RWPE1 (cell line): ENCODE results near the gene COL9A3.
A peak's percentile ranks its signal among the peaks of the same experiment; 100 is the strongest.

ENCODE experiments used
- CTCF ChIA-PET: fragments of 350-600 bp; sonication (Branson Sonifier 250); formaldehyde crosslinking; extraction: SDS; loops from one replicate; lab custom pipeline; 2021; lab: Yijun Ruan, JAX
- POLR2A ChIA-PET: fragments of 400-600 bp; formaldehyde crosslinking; extraction: SDS; loops from one replicate; lab custom pipeline; 2020; ENCODE audit warnings: antibody characterized with exemption; ENCODE audit not compliant: low non-redundant PET; lab: Yijun Ruan, JAX
- DNase-seq: peaks from one replicate; pipeline ENCODE4 v3.0.0; 2012; ENCODE audit warnings: low spot score
- H3K27ac ChIP-seq: fragments of 450-650 bp; 2 replicates; pipeline ENCODE4 v1.5.1; 2017
- CTCF ChIP-seq: fragments of 450-650 bp; conservative IDR thresholded peaks from 2 replicates; pipeline ENCODE4 v1.5.1; 2017; ENCODE audit warnings: low read depth, mild to moderate bottlenecking

Gene COL9A3

GRCh38 chr20:62802026-62802712, 14.7 kb upstream of the COL9A3 start:
- TF ChIP-seq CTCF: no peak
- ChIA-PET POLR2A (no interaction called here), CTCF (interaction anchor here (0.6 kb wide), 1 partner anchor 108 kb away, joined by 3 read pairs; no protein-coding TSS in a partner anchor)
- peak overlapping the region; percentile 97 for H3K27ac ChIP-seq
- no peak for DNase-seq

GRCh38 chr20:62804021-62804626, 12.7 kb upstream of the COL9A3 start:
- CTCF ChIA-PET: no interaction called here
- H3K27ac ChIP-seq: peak overlapping the region; percentile 97
- POLR2A ChIA-PET: no interaction called here
- DNase-seq: no peak
- 0 out of 2 replicates have a peak, but pooled peaks have one; percentile 13 for TF ChIP-seq CTCF

DNA sequence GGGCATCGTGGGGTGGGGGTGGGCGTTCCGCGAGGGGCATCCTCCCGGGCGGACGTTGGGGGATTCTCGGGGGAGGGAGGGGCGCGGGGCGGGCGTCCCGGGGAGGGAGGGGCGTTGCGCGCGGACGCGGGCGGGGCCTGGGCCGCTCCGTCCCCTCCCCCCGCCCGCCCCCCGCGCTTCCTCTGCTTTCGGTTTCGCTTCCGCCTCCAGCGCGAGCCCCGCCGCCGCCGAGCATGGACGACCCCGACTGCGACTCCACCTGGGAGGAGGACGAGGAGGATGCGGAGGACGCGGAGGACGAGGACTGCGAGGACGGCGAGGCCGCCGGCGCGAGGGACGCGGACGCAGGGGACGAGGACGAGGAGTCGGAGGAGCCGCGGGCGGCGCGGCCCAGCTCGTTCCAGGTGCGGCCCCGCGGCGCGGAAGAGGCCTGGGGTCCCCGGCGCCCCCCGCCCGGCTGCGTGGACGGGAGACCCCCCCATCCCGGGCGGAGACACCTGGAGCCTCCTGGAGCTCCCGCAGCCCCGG, 12.2 kb upstream of the COL9A3 start, which contains the start of gene OGFR:
Gene OGFR (plus strand): TSS at position 209 of the 528 bp plus-strand sequence. CDS start 25 bp downstream, at position 234.
- TF ChIP-seq CTCF: no peak
- CTCF ChIA-PET: interaction anchor here (0.6 to 0.9 kb wide), 4 partner anchors 14 to 1114 kb away, joined by 3 to 5 read pairs (median 3); no protein-coding TSS in a partner anchor
- POLR2A ChIA-PET: no interaction called here
- peak; percentile 92 for DNase-seq
- H3K27ac ChIP-seq: peak within 1 kb of the TSS; percentile 97

DNA sequence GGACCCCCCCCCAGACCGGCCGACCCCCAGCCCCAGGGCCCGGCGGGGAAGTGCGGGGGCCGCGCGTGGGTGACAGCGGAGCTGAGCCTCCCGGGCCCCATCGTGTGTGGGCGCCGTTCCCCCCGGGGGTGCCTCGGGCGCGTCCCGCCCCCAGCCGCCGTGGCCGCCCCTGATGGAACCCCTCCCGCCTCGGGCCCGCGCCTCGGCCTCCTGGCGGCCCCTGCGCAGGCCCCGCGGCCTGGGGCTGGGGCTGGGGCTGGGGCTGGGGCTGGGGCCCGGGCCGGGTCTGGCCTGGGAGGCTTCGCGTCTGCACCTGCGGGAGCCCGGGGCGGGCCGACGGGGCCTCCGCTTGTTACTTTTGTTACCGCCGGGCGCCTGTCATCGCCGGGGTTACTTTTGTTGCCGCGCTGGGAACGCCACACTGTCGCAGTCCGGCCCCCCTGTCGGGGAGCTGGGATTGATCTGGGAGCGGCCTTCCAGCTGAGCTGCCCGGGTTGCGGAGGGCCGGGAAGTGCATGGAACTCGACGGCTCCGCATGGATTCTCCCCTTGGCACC, 11.6 kb upstream of the COL9A3 start:
- DNase-seq: no peak
- TF ChIP-seq CTCF: no peak
- POLR2A ChIA-PET: no interaction called here
- H3K27ac ChIP-seq: peak overlapping the region; percentile 97
- CTCF ChIA-PET: interaction anchor here (0.5 to 1.0 kb wide), 8 partner anchors 9 to 1114 kb away, joined by 3 to 5 read pairs (median 3); partner anchors contain the start of gene MRGBP

GRCh38 chr20:62805711-62806382, 11.0 kb upstream of the COL9A3 start:
- POLR2A ChIA-PET: no interaction called here

More at GRCh38 chr20:62805711-62806382, 11.0 kb upstream of the COL9A3 start:
- CTCF ChIA-PET: interaction anchor here (0.5 to 1.0 kb wide), 5 partner anchors 10 to 430 kb away, joined by 3 to 4 read pairs (median 3); partner anchors contain the start of gene MRGBP
- peak overlapping the region; percentile 97 for H3K27ac ChIP-seq
- TF ChIP-seq CTCF: no peak
- DNase-seq: no peak
